Inferior parietal cortex (tissue), 1 donor: ENCODE results near the gene BUD23.
"Not testable (repeated sequence)": the region's sequence is repeated elsewhere in the genome, so short reads cannot be mapped to it uniquely, and the experiment has no call there.

Experiments used
- DNase-seq: peaks from one replicate; pipeline ENCODE4 v3.0.0-alpha.2; 2016; ENCODE audit errors: extremely low spot score

The BUD23 gene

DNA sequence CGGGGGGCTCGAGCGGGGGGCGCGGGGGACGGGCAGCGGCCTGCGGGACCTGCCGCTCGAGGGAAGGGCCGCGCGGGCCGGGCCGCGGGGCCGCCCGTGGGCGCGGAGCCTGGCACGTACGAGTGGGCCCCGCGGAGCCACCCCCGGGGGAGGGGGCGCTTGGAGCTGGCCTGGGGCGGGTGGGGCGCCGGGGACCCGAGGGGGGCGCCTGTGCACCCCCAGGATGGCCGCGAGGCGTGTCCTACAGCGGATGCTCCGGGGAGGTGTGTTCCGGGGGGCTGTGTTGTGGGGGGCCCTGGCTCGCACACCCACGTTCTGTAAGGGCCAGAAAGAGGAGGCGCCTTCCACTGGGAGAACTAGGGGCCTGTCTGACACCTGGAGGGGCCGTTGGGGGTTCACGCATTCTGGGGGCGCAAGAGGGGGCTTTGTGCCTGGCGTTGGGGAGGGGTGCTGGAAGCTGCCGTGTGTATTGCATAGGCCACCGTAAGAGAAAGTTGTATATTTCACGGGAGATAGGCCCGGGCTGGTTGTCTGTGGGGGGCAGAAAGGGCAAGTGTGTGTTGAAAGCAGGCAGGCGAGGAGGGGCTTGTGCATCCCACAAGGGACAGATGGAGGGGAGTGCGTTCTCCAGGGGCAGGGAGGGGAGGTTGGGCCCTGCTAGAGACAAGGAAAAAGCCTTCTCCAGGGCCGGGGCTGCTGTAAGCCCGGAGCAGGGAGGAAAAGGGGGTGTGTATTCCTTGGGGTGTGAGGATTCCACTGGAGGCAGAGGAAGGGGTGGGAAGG, 15.1 kb upstream of the BUD23 start:
- DNase-seq = no peak

DNA sequence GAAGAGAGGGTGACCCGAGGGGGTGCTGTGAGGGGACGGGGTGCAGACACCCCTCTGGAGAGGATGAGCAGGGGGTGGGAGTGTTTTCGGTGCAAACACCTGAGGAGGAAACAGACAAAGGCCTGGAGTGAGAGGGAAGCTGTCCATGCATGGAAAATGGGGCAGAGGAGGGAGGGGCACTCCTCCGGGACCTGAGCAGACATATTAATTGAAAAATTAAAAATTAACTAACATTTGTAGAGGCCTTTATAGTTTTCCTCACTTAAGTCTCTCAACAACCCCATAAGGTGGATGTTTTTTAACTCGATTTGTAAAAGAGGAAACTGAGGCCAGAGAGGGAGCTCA, 14.5 kb upstream of the BUD23 start:
- DNase-seq = no peak

DNA sequence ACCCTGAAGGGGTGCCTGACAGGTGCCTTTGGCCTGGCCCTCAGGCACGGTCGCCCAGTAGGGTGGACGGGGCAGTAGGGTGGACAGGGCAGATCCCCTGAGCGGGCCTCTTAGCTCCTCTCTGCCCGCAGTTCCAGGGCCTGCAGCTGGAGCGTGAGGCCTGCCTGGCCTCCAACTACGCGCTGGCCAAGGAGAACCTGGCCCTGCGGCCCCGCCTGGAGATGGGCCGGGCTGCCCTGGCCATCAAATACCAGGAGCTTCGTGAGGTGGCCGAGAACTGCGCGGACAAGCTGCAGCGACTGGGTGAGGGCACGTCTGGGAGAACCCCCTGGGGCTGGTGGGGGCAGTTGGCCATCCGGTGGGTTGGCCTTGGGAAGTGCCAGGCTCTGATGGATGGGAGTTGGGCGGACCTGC, 14.1 kb upstream of the BUD23 start:
- DNase-seq = no peak

DNA sequence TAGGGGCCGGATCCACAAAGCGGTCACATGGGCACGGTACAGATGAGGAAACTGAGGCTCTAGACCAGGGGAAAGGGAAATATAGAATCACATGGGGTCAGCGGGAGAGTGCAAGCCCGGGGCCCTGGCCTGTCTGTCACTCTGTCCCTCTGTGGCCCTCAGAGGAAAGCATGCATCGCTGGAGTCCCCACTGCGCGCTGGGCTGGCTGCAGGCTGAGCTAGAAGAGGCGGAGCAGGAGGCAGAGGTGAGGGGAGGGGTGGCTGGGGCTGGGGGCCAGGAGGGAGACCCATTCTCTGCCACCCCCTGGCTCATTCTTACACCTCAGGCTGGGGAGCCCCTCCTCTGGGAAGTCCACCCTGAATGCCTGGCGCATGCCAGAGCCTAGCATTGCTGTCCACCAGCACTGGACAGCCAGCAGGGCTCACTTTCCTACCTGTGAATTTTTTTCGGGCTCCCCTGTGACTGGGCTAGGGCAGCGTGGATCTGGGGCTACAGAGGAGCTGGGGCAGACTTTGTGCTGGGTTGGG, 13.5 kb upstream of the BUD23 start:
- DNase-seq = no peak

DNA sequence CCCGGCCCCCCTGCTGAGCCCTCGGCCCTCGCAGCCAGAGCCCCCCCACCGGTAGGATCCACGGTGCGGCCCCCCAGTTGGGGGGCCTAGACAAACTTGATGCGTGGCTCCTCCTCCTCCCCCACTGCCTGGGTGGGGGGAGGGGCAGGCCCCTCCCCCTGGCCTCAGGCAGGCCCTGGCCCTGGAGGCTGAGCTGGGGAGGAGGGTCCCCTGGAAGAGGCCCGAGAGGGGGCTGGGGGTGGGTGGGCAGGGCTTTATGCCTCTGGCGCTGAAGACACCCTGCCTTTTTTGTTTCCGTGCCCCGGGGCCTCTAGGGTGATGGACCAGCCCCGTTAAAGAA, 12.1 kb upstream of the BUD23 start:
- no peak for DNase-seq

DNA sequence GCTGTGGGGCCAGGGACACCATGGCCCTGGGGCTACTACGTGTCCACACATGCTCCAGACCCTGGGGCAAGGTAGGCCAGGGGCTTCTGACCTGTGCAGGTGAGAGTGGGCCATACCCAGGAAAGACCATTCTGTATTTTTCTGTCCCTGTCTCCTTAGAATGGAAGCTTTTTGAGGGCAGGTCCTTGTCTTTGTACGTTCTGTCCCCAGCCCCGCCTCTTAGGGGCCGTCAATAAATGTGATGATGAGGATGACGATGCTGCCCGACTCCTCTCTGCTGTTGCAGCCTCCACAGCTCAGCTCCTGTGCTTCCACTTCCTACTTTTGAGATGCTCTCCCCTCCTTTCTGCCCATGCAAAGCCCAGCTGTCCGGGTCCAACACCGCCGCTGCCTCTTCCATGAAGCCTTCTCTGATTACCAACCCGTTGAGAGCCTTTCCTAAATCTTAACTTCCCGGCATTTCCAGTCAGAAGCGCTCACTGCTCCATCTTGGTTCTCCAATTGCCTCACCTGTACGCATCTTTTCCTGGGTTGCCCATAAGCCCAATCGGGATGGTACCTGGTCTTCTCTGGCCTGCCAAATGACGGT, 11.4 kb upstream of the BUD23 start:
- DNase-seq = no peak

DNA sequence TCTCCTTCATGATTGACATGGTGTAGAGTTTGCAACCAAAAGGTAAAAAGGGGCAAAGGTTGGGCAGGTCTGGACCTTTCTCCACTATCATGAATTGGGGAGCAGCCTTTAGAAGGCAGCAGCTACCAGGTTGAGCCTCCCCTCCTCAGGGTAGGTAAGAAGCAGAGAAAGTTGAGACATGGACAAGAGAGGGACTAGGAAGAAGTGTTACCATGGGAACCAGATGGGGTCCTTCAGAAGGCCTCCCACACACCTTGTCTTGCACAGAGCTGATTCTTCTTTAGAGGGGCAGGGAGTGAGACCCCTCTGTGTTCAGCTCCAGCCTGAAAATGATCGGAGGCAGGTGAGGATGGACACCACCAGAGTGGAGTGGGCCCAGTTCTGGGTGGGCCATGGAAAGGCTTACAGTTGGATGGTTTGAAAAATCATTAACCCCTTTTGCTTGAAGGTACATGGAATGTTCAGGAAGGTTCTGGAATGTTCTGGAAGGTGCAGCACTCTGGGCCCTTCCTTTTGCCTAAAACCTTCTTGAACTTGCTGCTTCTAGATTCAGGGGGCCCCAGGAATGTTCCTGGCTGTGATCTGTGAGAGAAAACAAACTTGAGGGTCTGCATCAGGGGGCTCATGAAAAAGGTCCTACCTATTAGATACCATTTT, 8.8 kb upstream of the BUD23 start:
- DNase-seq = no peak

DNA sequence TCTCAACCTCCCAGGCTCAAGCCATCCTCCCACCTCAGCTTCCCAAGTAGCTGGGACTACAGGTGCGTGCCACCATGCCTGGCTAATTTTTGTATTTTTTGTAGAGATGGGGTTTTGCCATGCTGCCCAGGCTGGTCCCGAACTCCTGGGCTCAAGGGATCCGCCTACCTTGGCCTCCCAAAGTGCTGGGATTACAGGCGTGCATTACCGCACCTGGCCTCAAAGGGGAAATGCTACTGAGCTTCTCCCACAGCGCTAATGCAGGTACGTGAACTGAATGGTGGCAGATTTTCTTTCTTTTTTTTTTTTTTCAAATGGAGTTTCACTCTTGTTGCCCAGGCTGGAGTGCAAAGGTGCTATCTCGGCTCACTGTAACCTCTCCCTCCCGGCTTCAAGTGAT, 7.3 kb upstream of the BUD23 start:
- not testable (repeated sequence) for DNase-seq

DNA sequence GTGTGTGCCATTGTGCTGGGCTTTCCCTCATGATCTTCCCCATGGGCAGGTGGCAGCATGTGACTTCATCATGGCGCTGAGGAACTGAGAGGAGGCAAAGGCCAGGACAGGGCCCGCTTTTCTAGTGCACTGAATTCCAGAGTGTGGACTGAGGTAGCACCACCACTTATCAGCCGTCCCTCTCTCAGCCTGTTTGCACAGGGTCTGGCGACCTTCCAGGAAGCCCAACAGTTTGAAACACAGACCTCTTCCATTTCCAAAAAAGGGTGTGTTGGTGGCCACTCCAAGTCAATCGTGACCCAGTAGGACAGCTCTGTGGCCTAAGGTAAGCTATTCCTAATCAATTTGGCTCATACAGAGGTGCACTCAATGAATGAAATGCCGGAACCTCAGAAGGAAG, 4.5 kb upstream of the BUD23 start:
- no peak for DNase-seq

DNA sequence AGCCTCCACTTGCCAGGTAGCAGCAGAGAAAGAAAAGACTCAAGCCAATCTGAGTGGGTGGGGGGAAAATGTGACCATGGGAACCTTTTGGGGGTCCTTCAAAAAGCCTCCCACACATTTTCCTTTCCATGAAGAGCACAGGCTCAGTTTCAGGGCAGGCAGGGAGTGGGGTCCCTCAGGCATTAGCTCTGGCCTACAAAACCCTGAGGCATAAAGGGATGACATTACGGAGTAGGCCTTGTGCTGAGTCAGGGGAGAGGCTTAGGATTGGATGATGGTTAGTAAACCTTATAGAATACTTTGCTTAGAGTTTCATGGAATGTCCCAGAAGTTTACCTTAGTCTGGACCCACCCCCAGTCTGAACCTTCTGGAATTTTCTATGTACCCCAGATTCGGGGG, 3.7 kb upstream of the BUD23 start:
- no peak for DNase-seq

DNA sequence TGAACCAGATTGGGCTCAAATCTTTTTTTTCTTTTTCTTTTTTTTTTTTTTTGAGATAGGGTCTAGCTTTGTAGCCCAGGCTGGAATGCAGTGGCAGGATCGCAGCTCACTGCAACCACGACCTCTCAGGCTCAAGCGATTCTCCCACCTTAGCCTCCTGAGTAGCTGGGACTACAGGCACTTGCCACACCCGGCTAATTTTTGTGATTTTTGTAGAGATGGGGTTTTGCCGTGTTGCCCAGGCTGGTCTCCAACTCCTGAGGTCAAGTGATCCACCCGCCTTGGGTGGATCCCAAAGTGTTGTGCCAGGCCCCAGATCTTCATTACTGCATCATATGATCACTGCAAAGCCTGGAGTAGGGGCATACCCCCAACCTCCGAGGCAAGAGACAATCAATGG, 2.9 kb upstream of the BUD23 start:
- DNase-seq = no peak

DNA sequence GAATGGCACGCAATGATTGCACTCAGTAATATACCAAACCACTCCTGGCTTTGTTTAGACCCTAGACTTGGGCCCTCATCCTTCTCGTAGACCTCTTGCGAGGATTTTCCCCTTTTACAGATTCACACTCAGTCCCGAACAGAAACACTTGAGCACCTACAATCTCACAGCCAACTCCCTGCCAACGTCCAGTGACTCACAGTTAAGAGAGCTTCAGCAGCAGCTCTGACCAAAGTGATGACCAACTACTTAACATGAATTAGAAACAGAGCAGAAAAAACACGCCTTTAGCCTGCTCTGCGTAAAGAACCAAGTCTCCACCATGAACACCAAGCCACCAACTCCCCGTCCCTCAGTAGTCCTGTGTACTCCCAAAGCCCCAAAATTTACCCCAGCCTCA, 2.4 kb upstream of the BUD23 start:
- no peak for DNase-seq

DNA sequence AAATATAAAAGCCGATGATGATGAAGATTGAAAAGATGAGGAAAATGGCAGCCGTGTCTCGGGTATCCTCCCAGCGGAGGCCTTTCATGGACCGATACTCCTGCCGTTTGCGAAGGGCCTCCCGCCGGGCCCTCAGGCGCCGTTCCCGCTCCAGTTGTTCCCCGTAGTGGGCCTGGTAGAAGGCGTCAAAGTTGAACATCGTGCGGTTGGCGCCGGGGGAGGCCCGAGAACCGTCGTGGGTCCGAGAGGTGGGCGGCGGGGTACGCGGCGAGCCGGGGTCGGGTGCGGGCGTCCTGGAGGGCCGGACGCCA, 697 bp upstream of the BUD23 start:
- no peak for DNase-seq

DNA sequence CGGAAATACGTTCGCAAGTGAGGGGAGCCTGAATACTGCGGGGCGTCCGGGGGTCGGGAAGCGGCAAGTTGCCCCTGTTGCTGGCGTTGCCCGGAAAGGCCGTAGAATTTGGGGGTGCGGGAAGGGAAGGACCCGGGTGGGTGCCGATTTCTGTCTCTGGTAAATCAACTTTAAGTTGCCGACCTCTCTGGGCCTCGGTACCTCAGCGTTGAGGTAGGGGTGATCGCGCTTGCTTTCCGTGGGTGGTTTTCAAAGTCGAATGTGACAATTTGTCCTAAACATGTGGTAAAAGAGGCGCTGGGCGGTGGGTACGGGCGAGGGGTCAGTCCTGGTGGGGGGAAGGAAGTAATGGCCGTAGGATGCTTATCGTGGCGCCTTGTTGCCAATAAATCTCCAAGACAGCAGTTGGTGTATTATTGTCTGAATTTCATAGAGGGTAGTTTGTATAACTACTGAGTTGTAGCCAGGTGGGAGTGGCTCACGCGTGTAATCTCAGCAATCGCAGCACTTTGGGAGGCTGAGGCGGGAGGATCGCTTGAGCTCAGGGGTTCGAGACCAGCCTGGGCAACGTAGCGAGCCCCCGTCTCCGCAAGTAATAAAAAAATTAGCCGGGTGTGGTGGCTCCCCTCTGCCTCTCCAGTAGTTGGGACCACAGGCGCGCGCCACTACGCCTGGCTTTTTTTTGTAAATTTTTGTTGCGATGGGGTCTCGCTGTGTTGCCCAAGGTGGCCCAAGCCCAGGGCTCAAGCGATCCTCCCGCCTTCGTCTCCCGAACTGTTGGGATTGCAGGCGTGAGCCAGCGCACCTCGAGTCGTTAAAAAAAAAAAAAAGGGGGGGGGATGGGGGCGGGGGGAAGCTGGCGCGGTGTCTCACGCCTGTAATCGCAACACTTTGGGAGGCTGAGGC, 644 bp downstream of the BUD23 start:
- DNase-seq = no peak

DNA sequence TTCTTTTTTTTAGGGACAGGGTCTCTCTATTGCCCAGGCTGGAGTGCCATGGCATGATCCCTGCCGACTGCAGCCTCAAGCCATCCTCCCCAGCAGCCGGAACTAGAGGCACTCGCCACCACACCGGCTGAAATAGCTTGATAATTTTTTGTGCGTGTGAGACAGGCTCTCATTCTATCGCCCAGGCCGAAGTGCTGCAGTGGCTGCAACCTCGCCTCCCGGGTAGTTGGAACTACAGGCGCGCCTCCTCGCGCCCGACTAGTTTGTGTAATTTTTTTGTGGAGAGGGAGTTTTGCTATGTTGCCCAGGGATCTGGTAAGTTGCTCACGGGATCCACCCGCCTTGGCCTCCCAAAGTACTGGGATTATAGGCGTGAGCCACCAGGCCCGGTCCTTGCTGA, 1.9 kb downstream of the BUD23 start:
- no peak for DNase-seq

DNA sequence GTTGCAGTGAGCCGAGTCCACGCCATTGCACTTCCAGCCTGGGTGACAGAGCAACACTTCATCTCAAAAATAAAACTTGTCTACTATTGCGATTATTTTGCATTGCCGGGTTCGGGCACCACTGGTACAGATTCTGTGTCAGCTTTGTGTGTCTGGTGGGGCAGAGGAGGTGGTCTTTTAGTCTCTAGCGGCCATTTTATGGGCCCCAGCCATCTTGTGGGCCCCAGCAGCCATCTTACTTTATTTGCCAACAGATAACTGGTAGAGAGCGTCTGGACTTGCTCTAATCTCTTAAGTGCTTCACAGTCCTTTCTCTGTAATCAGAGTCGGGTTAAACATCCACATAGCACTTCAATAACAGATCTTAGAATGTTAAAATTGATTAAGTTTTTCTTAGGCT, 4.9 kb downstream of the BUD23 start:
- DNase-seq = no peak

DNA sequence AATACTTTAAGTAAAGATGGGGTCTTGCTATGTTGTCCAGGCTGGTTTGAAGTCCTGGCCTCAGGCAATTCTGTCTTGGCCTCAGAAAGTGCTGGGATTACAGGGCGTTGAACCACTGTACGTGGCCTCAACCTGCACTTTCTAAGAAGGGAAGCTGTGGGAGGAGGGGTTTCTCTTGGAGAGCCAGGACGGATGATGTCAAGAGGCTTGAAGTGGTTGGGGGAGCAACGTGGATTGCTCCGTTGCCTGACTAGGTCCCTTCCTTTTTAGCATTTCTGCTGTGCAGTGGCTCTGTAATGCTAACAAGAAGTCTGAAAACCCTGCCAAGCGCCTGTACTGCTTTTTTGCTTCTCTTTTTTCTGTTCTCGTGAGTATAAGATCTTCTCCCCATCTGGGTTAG, 7.2 kb downstream of the BUD23 start:
- DNase-seq = no peak

DNA sequence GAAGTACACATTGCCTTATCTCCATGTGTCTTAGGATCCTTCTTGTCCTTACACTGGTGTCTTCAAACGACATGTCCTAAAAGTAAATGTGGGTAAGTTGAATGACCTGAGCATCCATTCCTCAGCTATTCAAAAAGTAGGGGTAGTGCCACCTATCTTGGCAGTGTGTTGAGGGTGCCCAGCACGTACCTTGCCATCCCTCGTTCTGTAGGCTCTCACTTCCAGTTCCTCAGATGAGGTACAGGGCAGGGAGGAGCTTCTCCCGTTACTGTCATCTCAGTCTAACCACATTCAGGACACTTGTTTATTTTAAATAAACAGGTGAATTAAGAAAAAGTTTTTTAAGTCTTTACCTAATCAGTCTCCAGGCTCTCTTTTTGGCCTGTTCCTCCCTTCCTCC, 13.0 kb downstream of the BUD23 start:
- no peak for DNase-seq

DNA sequence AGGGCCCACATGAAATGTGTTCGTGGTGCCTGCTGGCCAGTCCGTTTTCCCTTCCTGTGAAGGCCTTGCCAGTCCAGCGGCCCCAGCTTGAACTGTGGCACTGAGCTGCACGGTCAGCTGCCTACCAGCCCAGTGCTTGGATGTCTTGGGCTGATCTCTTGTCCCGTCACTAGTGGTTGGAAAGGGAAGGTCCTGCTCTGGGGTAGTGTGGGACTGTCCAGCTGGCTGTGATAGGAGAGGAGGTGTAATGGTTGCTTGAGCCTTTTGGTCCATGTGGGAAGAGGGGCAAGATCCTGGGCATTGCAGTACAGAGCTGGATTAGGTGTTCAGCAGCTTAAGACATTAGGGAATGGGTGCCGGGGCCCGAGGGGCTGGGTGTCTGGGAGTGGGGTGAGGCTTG, 15.0 kb downstream of the BUD23 start:
- no peak for DNase-seq

DNA sequence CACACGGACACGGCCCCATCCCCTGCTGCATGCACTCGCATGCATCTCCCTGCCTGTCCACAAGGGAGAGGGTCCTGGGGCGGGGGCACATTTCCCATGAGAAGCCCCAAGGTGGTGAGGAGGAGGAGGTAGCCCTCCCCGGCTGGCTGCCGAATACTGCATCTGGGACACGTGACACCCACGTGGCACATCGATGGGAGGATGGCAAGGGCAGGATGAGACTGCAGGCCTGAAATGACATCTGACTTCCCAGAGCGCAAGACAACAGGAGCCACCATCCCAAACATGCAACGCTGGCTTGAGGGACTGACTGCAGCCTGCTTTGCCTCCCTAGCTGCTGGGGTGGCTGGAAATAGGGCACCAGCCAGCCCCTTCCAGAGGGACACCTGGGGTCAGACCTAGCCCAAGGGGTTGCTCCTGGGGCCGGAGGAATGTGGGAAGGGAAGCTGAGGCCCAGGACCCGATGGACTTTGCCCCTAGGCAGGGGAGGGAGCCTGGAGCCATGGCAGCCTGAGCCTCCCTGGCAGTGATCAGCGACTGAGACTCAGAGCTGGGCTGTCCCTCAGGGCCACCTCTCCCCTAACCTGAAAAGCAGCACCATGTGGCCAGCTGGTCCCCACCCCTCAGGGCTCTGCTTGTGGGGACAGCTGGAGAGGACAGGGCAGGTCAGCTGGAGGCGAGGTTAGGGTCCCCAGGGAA, 16.1 kb downstream of the BUD23 start:
- DNase-seq = no peak

DNA sequence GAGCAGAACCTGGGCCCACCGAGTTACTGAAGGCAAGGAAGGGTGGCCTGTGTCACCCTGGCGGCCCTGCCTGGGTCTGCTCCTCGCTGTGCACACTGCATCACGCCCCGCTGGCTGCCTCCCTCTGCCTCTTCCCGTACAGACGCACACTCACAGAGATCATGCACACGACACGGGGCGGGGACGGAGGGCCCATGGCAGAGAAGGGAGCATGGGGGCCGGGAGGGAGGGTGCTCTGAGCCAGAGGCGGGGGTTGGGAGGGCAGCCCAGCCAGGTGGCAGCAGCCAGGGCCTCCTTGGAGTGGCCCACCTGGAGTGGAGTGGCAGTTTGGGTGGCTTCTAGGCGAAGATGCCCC, 16.6 kb downstream of the BUD23 start:
- no peak for DNase-seq

DNA sequence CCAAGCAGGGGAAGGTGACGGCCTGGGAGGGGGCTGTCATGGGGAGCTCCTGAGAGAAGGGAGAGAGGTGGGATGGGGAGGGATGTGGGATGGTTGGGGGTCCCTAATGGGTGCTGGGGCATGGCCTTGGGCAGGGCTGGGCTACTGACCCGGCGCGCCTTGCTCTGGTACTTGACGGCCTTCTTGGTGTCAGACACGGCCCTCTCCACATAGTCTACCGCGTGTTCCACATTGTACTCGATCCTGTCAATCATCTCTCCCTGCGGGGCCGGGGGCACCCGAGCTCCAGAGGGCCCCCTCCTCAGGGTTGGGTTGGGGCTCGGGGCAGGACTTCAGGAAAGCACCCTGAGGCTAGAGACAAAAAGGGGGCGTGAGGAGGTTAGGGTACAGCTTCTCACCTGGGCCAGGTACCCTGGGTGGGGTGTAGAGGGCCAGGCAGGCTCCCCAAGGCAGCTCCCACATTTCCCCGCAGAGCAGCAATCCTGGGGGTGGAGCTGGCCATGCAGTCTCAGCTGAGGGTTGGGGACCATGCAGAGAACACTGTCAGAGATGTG, 17.3 kb downstream of the BUD23 start:
- no peak for DNase-seq
